Keratinocyte (primary cell): ENCODE measurements around the gene TACC2.

Source experiments
- CTCF ChIP-seq, 3 experiments: IDR thresholded peaks in 1 of 3; conservative IDR thresholded peaks in 1 of 3; optimal IDR thresholded peaks in 1 of 3; 2 replicates in 2 of 3; 3 replicates in 1 of 3; pipeline versions ENCODE3 to v1.5.1; 2011; ENCODE audit warnings: low read length in 3 of 3, mild to moderate bottlenecking in 3 of 3, moderate library complexity in 2 of 3, control low read depth in 1 of 3, inconsistent platforms in 1 of 3; ENCODE audit not compliant: insufficient read depth in 2 of 3; ENCODE audit errors: extremely low read depth in 1 of 3
- EZH2 ChIP-seq: IDR thresholded peaks from one replicate; pipeline ENCODE4 v1.6.1; 2012; ENCODE audit warnings: inconsistent platforms, mild to moderate bottlenecking, low read length, moderate library complexity

GRCh38 chr10:122098924-122099323 is 110.0 kb downstream of the TACC2 start:
- no peak for TF ChIP-seq CTCF (optimal IDR thresholded peaks at IDR 0.05 in 1 of 3, IDR thresholded peaks at IDR 0.05 in 1 of 3, conservative IDR thresholded peaks at IDR 0.05 in 1 of 3; ENCODE audit: extremely low read depth in 1 of 3, insufficient read depth in 2 of 3, low read length in 3 of 3)
- TF ChIP-seq EZH2, result no peak
